Measurements from ENCODE around the gene HLA-DMA. TPM values are rescaled to one million over a fixed set of nuclear protein-coding genes. Genes with fewer than 3 reads are reported as not detected.

The HLA-DMA gene
- total RNA-seq, 2 donors from 2014 or later, result 4.9 to 19.0 TPM

DNA sequence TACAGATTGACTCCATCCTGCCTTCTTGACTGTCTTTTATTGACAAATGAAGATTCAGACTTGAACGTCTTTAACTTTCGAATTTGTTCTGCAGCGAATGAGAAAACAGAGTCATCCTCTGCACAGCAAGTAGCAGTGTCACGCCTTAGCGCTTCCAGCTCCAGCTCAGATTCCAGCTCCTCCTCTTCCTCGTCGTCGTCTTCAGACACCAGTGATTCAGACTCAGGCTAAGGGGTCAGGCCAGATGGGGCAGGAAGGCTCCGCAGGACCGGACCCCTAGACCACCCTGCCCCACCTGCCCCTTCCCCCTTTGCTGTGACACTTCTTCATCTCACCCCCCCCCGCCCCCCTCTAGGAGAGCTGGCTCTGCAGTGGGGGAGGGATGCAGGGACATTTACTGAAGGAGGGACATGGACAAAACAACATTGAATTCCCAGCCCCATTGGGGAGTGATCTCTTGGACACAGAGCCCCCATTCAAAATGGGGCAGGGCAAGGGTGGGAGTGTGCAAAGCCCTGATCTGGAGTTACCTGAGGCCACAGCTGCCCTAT is 27.7 kb upstream of the HLA-DMA start:
- TF ChIP-seq, protein P1, sequence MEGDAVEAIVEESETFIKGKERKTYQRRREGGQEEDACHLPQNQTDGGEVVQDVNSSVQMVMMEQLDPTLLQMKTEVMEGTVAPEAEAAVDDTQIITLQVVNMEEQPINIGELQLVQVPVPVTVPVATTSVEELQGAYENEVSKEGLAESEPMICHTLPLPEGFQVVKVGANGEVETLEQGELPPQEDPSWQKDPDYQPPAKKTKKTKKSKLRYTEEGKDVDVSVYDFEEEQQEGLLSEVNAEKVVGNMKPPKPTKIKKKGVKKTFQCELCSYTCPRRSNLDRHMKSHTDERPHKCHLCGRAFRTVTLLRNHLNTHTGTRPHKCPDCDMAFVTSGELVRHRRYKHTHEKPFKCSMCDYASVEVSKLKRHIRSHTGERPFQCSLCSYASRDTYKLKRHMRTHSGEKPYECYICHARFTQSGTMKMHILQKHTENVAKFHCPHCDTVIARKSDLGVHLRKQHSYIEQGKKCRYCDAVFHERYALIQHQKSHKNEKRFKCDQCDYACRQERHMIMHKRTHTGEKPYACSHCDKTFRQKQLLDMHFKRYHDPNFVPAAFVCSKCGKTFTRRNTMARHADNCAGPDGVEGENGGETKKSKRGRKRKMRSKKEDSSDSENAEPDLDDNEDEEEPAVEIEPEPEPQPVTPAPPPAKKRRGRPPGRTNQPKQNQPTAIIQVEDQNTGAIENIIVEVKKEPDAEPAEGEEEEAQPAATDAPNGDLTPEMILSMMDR (conservative IDR thresholded peaks at IDR 0.05), result no peak
- Mint-ChIP-seq H3K4me1 (peaks cover 43% of the 10 kb centered on the region), H3K27ac (no peak overlapping the region), H3K9me3 (no peaks in the 10 kb centered on the region), H3K27me3 (ENCODE audit: insufficient read depth) (no peaks in the 10 kb centered on the region), H3K36me3 (ENCODE audit: low read depth) (peaks cover 65% of the 10 kb centered on the region), H3K4me3 (no peak overlapping the region)
- peaks cover 64% of the 10 kb centered on the region for H3K36me3 ChIP-seq (ENCODE audit: control insufficient read depth, insufficient read depth, low read length)
- peak overlapping the region; percentile 5 for H3K27ac ChIP-seq (ENCODE audit: low read depth, low read length)
- DNase-seq, result peak; percentile 62
- H3K9me3 ChIP-seq (ENCODE audit: control insufficient read depth, low read length), result no peaks in the 10 kb centered on the region
- no peak overlapping the region for H3K4me3 ChIP-seq (ENCODE audit: low read length)
- H3K9ac ChIP-seq (ENCODE audit: extremely low read depth, low read length, poor library complexity, severe bottlenecking), result no peak overlapping the region
- H3K27me3 ChIP-seq (ENCODE audit: control insufficient read depth, insufficient read depth, low read length, poor library complexity, severe bottlenecking), result no peaks in the 10 kb centered on the region
- peaks cover 5% of the 10 kb centered on the region for H3K4me1 ChIP-seq (ENCODE audit: control insufficient read depth, insufficient read depth, low read length)
- 93 to 94% methylated on average over 8 to 10 of the region's 11 CpGs for WGBS, 2 experiments (ENCODE audit: insufficient coverage in 1 of 2, insufficient read length in 1 of 2)

DNA sequence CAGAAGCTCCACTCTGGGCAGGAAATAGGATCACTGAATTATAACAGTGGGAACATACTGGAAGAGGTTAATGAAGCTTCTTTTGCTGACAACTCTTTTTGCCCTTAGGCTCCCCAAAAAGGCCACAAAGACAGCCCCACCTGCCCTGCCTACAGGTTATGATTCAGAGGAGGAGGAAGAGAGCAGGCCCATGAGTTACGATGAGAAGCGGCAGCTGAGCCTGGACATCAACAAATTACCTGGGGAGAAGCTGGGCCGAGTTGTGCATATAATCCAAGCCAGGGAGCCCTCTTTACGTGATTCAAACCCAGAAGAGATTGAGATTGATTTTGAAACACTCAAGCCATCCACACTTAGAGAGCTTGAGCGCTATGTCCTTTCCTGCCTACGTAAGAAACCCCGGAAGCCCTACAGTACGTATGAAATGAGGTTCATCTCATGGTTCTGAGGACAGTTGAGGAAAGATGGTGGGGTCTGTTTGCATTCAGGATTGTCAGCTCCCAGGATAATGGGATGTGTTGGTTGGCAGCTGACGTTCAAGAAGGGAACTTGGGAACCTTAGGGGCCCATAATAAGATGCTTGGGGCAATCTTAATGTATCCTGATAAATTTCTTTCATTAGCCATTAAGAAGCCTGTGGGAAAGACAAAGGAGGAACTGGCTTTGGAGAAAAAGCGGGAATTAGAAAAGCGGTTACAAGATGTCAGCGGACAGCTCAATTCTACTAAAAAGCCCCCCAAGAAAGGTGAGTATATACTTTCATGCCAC is 27.0 kb upstream of the HLA-DMA start:
- H3K27ac ChIP-seq (ENCODE audit: low read depth, low read length), result no peak overlapping the region
- Mint-ChIP-seq H3K9me3 (no peaks in the 10 kb centered on the region), H3K27me3 (ENCODE audit: insufficient read depth) (no peaks in the 10 kb centered on the region), H3K4me1 (peaks cover 48% of the 10 kb centered on the region), H3K4me3 (no peak overlapping the region), H3K36me3 (ENCODE audit: low read depth) (peaks cover 72% of the 10 kb centered on the region), H3K27ac (peak overlapping the region; percentile 33)
- no peaks in the 10 kb centered on the region for H3K9me3 ChIP-seq (ENCODE audit: control insufficient read depth, low read length)
- no peaks in the 10 kb centered on the region for H3K27me3 ChIP-seq (ENCODE audit: control insufficient read depth, insufficient read depth, low read length, poor library complexity, severe bottlenecking)
- H3K9ac ChIP-seq (ENCODE audit: extremely low read depth, low read length, poor library complexity, severe bottlenecking), result no peak overlapping the region
- peaks cover 71% of the 10 kb centered on the region for H3K36me3 ChIP-seq (ENCODE audit: control insufficient read depth, insufficient read depth, low read length)
- 96 to 99% methylated on average over 11 to 12 of the region's 12 CpGs for WGBS, 2 experiments (ENCODE audit: insufficient coverage in 1 of 2, insufficient read length in 1 of 2)
- H3K4me1 ChIP-seq (ENCODE audit: control insufficient read depth, insufficient read depth, low read length), result peaks cover 5% of the 10 kb centered on the region
- H3K4me3 ChIP-seq (ENCODE audit: low read length), result no peak overlapping the region
- no peak for DNase-seq
- TF ChIP-seq, protein P1 (conservative IDR thresholded peaks at IDR 0.05), result no peak

DNA sequence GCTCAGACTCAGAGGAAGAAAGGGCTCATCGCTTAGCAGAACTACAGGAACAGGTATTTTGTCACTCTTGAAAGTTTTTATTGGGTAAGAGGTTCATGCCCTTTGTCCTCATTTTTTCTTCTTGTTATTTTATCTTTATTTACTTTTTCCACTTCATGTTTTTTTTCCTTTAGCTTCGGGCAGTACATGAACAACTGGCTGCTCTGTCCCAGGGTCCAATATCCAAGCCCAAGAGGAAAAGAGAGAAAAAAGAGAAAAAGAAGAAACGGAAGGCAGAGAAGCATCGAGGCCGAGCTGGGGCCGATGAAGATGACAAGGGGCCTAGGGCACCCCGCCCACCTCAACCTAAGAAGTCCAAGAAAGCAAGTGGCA is 25.0 kb upstream of the HLA-DMA start:
- H3K9me3 Mint-ChIP-seq, result no peaks in the 10 kb centered on the region
- no peaks in the 10 kb centered on the region for H3K27me3 Mint-ChIP-seq (ENCODE audit: insufficient read depth)
- no peak overlapping the region for H3K4me3 Mint-ChIP-seq
- H3K4me1 ChIP-seq (ENCODE audit: control insufficient read depth, insufficient read depth, low read length), result peaks cover 4% of the 10 kb centered on the region
- DNase-seq, result no peak
- H3K9ac ChIP-seq (ENCODE audit: extremely low read depth, low read length, poor library complexity, severe bottlenecking), result no peak overlapping the region
- no peak overlapping the region for H3K27ac ChIP-seq (ENCODE audit: low read depth, low read length)
- WGBS, 2 experiments (ENCODE audit: insufficient coverage in 1 of 2, insufficient read length in 1 of 2), result 93 to 100% methylated on average over 2 to 7 of the region's 7 CpGs
- H3K4me3 ChIP-seq (ENCODE audit: low read length), result no peak overlapping the region
- H3K9me3 ChIP-seq (ENCODE audit: control insufficient read depth, low read length), result no peaks in the 10 kb centered on the region
- TF ChIP-seq, protein P1 (conservative IDR thresholded peaks at IDR 0.05), result no peak
- peaks cover 91% of the 10 kb centered on the region for H3K36me3 Mint-ChIP-seq (ENCODE audit: low read depth)
- peaks cover 90% of the 10 kb centered on the region for H3K36me3 ChIP-seq (ENCODE audit: control insufficient read depth, insufficient read depth, low read length)
- peak overlapping the region; percentile 65 for H3K27ac Mint-ChIP-seq
- peaks cover 48% of the 10 kb centered on the region for H3K4me1 Mint-ChIP-seq
- no peaks in the 10 kb centered on the region for H3K27me3 ChIP-seq (ENCODE audit: control insufficient read depth, insufficient read depth, low read length, poor library complexity, severe bottlenecking)
